Measurements from ENCODE around the gene MITF. TPM values are rescaled to one million over a fixed set of nuclear protein-coding genes. Genes with fewer than 3 reads are reported as not detected.

The MITF gene
- total RNA-seq, 1 experiment from 2014 or later: 116 TPM

DNA sequence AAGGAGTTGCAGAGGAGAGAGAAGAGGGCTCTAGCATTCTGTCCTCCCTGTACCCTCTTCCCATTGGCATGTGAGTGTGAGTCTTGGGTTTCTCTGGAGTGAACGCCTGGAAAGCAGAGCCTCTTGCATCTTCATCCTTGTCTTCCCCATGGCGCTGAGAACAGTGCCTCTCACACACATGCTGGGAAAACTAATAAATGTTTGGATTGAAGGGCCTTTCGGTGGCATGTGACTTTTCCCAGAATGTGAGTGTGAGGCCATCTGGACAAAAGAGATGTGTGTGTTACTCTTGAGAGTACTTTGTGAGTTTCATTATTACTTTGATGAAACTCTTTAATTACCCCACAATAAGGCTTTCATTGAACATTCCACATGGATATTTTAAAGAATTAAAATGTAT lies 122.3 kb downstream of the MITF start:
- DNase-seq (ENCODE audit: low spot score): no peak
- in situ Hi-C loops (cut with HindIII; ENCODE audit: low sequenced_read_pairs): no loop called here

GRCh38 chr3:69864141-69864540 lies 124.9 kb downstream of the MITF start:
- DNase-seq (ENCODE audit: low spot score): no peak
- in situ Hi-C loops (cut with HindIII; ENCODE audit: low sequenced_read_pairs): no loop called here

DNA sequence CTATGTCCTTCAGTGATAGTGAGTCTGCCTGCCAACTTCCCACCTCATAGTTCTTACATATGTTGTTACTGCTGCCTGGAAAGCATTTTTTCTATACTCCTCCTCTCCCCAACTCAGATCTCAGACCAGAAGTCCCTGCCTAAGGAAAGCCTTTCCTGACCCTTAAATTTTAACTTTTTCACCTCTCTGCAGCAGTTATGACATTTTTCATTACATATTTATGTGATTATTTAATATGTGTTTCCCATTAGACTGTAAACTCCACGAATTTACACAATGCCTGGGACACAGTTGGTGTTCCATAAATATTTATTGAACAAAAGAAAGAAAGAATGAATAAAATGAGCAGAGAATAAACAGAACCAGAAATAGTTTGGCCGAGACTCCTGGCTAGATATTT lies 125.5 kb downstream of the MITF start:
- in situ Hi-C loops (cut with HindIII; ENCODE audit: low sequenced_read_pairs): no loop called here
- DNase-seq (ENCODE audit: low spot score): no peak

DNA sequence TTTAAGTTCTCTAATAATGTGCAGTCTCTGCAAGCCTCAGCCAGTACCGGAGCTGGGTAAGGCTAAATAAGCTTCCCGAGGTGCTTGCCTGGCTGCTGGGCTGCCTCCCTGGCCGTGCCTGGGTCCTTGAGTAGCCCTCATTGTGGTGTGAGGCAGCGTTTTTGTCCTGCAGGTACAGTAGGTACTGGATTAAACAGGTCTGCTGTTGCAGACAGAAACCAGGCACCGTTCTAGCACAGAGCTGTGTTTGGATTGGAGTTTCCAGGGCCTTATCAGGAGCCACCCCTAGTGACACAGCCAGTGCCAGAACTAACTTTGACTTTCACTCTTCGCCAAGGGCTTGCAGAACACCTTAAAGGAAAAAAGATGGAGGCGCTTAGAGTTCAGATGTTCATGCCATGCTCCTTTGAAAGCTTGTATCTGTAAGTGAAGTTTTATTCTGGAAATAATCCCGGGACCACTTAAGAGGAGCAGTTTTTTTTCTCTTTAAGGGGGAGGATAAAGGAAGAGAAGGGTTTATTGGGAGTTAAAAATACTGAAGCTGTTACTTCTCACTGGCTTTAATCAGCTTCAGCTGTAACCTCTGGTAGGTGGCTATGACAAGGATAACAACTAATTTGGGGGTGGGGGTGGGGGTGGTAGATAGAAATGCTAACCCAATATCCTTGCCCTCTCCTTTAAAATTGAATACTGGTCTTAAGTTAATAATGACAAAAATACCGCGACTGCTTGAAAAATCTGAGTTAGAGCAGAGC lies 126.8 kb downstream of the MITF start:
- DNase-seq (ENCODE audit: low spot score): no peak
- in situ Hi-C loops (cut with HindIII; ENCODE audit: low sequenced_read_pairs): no loop called here

GRCh38 chr3:69866988-69867720 lies 127.9 kb downstream of the MITF start:
- in situ Hi-C loops (cut with HindIII; ENCODE audit: low sequenced_read_pairs): no loop called here
- no peak for DNase-seq (ENCODE audit: low spot score)

DNA sequence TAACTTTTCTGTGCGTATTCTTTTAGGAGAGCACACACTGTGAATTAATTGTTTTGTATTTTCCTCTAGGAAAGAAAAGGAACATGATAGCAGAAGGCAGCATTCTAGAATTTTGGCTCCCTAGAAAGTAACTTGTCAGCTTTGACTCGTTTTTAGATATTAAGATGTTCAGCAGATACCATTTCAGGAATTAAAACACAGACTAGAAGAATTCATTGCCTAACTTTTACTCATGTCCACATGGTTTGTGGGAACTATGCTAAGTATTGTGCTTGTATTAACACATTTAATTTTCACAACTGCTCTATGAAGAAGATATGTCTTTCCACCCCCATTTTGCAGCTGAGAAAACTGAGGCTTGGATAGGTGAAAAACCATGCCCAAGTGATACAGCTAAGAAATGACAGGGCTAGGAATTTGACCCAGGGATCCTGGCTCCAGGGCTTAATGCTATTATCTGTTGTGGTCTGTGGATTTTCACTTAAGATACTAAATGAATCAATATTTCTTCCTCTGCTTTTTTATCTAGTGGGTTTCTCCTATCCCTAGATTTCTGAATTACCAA lies 128.8 kb downstream of the MITF start:
- in situ Hi-C loops (cut with HindIII; ENCODE audit: low sequenced_read_pairs): no loop called here
- no peak for DNase-seq (ENCODE audit: low spot score)

DNA sequence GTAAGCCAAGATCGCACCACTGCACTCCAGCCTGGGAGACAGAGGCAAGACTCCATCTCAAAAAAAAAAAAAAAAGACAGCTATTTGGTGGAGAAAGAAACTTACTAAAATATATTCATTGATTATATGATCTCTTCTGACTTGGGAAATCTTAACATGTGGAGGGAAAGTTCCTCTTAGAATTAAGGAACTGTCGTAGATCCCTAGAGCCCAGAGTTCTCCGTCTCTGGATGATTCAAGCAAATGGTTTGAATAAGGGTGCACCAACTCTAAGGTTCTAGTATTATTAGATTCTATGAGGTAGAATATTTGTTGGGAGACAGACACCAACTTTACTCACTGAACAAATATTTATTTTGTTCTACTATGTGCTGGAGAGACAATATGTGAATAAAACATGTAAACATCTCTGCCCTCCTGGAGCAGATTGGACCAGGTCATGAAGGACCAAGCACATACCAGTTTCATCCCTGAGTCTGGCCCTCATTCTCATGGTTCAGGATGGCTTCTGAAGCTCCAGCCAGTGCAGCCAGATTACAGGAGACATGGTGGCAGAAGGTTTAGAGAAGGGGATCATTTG lies 129.7 kb downstream of the MITF start:
- in situ Hi-C loops (cut with HindIII; ENCODE audit: low sequenced_read_pairs): no loop called here
- DNase-seq (ENCODE audit: low spot score): no peak

DNA sequence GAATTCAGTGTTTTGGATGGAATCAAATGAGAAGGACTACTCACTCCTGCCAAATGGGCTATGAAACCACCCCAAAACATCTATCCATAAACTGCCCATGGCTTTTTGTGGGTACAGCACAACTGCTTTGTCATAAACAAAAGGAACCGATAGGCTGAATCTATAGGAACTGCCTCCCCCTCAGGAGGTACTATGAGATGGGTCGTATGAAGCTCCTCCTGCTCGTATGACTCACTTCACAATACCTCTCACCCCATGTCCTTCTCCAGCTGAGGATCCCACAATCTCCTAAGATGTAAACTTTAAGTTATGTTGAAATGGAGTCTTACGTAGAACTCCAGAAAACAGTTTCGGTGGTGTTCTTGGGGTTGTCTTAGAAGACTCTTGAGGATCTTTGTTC lies 130.4 kb downstream of the MITF start:
- in situ Hi-C loops (cut with HindIII; ENCODE audit: low sequenced_read_pairs): no loop called here
- no peak for DNase-seq (ENCODE audit: low spot score)

DNA sequence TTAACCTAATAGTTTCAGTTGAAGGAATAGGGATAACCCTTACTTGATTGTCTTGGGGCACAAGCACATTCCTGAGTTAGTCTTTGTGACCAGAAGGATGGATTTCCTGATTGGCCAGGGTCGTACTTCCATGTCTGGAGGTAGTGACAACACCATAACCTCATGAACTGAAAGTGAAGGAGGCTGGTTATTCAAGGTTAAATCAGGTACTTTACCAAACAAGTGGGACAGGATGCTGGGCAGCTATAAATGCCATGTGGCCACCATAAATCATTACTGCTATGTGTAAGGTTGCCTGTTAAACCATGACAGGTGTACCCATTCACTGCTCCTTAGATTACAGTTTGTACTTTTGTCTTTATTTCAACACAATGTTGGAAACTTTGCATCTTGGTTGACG lies 132.0 kb downstream of the MITF start:
- DNase-seq (ENCODE audit: low spot score): no peak
- in situ Hi-C loops (cut with HindIII; ENCODE audit: low sequenced_read_pairs): no loop called here

DNA sequence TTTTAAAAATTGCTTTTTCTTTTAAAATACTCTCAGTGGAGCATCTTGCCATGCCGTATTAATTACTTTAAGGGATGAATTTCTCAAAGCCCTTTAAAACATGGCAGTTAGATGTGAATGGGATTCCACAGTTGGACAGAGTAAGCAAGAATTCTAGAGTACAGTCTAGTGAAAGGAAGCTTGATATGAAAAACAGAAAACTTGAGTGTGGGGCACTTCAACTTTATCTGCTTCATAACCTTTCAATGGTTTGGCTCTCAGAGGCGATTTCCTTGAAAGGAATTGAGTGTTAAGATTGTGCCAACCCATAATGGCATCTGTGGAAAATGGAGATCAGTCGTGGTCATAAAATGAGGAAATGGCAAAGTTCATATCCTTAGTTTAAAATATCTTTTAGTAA lies 132.6 kb downstream of the MITF start:
- in situ Hi-C loops (cut with HindIII; ENCODE audit: low sequenced_read_pairs): no loop called here
- DNase-seq (ENCODE audit: low spot score): no peak

GRCh38 chr3:69872783-69873378 lies 133.6 kb downstream of the MITF start:
- no peak for DNase-seq (ENCODE audit: low spot score)
- in situ Hi-C loops (cut with HindIII; ENCODE audit: low sequenced_read_pairs): no loop called here

- DNase-seq (ENCODE audit: low spot score): no peak
- in situ Hi-C loops (cut with HindIII; ENCODE audit: low sequenced_read_pairs): no loop called here
Observed at GRCh38 chr3:69876073-69876472, 136.8 kb downstream of the MITF start.

DNA sequence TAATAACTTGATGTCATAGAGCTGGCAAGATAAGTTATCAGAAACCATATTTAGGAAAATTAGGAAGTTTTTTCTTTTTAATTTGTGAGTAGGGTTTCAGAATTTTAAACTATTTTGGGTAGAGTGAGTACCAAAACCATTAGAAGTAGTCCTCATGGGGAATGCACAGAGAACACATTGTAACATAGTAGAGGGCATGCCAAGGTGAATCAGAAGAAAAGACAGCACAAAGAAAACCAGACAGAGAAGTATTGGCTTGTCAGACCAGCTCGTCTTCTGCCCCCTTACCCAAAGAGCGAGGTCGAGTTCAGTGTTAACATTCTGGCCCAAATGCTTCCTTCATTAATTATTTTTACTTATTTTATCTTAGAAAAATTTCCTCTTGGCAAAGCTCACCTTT lies 139.0 kb downstream of the MITF start:
- in situ Hi-C loops (cut with HindIII; ENCODE audit: low sequenced_read_pairs): no loop called here
- no peak for DNase-seq (ENCODE audit: low spot score)

DNA sequence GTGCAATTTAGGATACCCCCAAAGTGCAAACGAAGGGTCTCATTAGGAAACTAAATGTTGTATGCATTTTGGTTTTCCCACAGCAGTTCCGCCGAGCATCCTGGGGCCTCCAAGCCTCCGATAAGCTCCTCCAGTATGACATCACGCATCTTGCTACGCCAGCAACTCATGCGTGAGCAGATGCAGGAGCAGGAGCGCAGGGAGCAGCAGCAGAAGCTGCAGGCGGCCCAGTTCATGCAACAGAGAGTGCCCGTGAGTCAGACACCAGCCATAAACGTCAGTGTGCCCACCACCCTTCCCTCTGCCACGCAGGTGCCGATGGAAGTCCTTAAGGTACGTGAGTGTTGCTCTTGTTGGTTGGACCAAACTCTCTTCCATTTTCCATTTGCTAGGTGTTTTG lies 139.8 kb downstream of the MITF start:
- no peak for DNase-seq (ENCODE audit: low spot score)
- in situ Hi-C loops (cut with HindIII; ENCODE audit: low sequenced_read_pairs): no loop called here

DNA sequence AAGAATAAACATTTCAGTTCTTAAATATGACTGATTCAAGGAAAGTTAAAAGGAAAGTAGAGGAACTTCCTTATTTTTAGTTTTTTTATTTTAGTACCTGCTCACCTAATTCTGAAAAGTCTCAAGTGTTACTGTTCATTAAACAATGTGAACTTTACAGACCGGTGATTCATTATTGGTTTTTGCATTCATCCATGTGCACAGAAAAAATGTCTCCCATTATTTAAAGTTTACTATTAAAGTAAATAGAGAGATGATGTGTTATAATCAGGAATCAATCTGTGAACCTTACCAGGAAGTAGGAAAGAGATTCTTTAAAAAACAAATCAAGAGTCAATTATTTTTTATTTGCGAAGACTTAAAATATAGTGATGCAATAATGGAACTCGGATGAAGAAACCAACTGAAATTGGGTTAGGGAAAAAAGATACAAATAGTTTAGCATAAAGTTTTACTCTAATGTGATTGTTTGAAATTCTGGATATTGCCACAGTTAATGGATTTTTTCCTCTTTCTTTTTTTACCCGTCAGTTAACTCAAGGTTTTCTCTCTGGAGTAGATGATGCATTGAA lies 140.9 kb downstream of the MITF start:
- in situ Hi-C loops (cut with HindIII; ENCODE audit: low sequenced_read_pairs): no loop called here

GRCh38 chr3:69881051-69881450 lies 141.8 kb downstream of the MITF start:
- no peak for DNase-seq (ENCODE audit: low spot score)
- in situ Hi-C loops (cut with HindIII; ENCODE audit: low sequenced_read_pairs): no loop called here

More for the DNA sequence above, 140.9 kb downstream of the MITF start:
- DNase-seq (ENCODE audit: low spot score): no peak

DNA sequence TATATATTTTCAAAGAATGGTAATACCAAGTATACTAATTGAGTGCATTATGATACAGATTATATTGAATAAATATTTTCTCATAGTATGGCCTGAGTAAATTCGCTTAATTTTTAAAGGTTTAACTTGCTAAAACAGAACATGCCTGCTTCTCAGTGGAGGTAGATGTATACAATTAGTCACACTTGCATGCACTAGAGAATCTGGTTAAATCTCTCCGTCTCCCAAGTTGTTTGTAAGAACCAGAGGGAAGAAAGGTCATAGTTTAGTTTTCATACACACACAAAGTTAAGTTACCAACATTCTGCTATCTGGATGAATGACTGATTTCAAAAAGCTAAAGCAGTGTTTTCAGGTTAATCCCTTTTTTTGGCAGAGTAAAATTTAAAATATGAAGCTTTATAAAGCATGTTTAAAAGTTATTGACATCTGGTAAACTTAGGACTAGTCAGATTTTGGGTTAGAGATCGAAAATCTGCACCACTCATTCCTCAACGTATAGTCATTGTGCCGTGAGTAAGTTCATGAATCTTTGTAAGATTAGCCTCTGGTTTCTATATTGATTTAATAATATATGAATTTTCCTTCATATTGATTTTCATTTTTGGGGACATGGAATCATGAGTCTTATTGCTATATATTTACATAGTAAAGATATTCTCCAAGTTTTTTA lies 142.6 kb downstream of the MITF start:
- no peak for DNase-seq (ENCODE audit: low spot score)
- in situ Hi-C loops (cut with HindIII; ENCODE audit: low sequenced_read_pairs): no loop called here

GRCh38 chr3:69882560-69882959 lies 143.3 kb downstream of the MITF start:
- in situ Hi-C loops (cut with HindIII; ENCODE audit: low sequenced_read_pairs): no loop called here
- DNase-seq (ENCODE audit: low spot score): no peak

Data from G401 (cell line).